Fibroblast of lung (primary cell): ENCODE data around the gene KIF17. TPM values are rescaled to one million over a fixed set of nuclear protein-coding genes. Genes with fewer than 3 reads are reported as not detected.

Experiments used
- DNase-seq, 2 donors: peaks; one replicate each; pipeline versions ENCODE4 v3.0.0 to v3.0.0-alpha.2; 2010; ENCODE audit warnings: low read depth in 2 of 2
- H2AFZ ChIP-seq: 2 replicates; pipeline ENCODE4 v1.5.1; 2012; ENCODE audit warnings: low read length, control low read depth, inconsistent platforms
- H3K27ac ChIP-seq: 2 replicates; pipeline ENCODE4 v1.5.1; 2011; ENCODE audit warnings: low read length, control low read depth; ENCODE audit not compliant: insufficient read depth
- H3K27me3 ChIP-seq: 2 replicates; pipeline ENCODE4 v1.5.1; 2011; ENCODE audit warnings: mild to moderate bottlenecking, low read length; ENCODE audit not compliant: control insufficient read depth, insufficient read depth
- H3K36me3 ChIP-seq: 2 replicates; pipeline ENCODE4 v1.5.1; 2011; ENCODE audit warnings: low read length; ENCODE audit not compliant: control insufficient read depth, insufficient read depth
- H3K4me1 ChIP-seq: 2 replicates; pipeline ENCODE4 v1.5.1; 2011; ENCODE audit warnings: low read length; ENCODE audit not compliant: control insufficient read depth, insufficient read depth; ENCODE audit errors: extremely low read depth
- H3K4me2 ChIP-seq: 2 replicates; pipeline ENCODE4 v1.5.1; 2011; ENCODE audit warnings: low read length, control low read depth; ENCODE audit not compliant: insufficient read depth; ENCODE audit errors: extremely low read depth
- H3K4me3 ChIP-seq, 4 experiments: fragments of 200-600 bp in 1 of 4; sonication (generic) in 1 of 4; replicated peaks in 1 of 4; 2 replicates each; pipeline ENCODE4 v1.5.1; 2011 to 2016; ENCODE audit warnings: low read length in 4 of 4, low read depth in 3 of 4, mild to moderate bottlenecking in 3 of 4, control low read depth in 2 of 4, inconsistent platforms in 1 of 4, mixed read lengths in 1 of 4; ENCODE audit not compliant: insufficient read depth in 1 of 4; ENCODE audit errors: control extremely low read depth in 1 of 4
- H3K79me2 ChIP-seq: 2 replicates; pipeline ENCODE4 v1.5.1; 2012; ENCODE audit warnings: mild to moderate bottlenecking, low read length, inconsistent platforms; ENCODE audit not compliant: control insufficient read depth, insufficient read depth
- H3K9ac ChIP-seq: 2 replicates; pipeline ENCODE4 v1.5.1; 2011; ENCODE audit warnings: mild to moderate bottlenecking, low read length, control low read depth; ENCODE audit not compliant: insufficient read depth
- H3K9me3 ChIP-seq: 2 replicates; pipeline ENCODE4 v1.5.1; 2012; ENCODE audit warnings: low read depth, low read length; ENCODE audit not compliant: control insufficient read depth, insufficient read depth
- H4K20me1 ChIP-seq: 2 replicates; pipeline ENCODE4 v1.5.1; 2011; ENCODE audit warnings: low read length; ENCODE audit not compliant: control insufficient read depth, insufficient read depth; ENCODE audit errors: extremely low read depth
- CTCF ChIP-seq, 2 donors: IDR thresholded peaks in 1 of 2; conservative IDR thresholded peaks in 1 of 2; 1 replicate in 1 of 2; 2 replicates in 1 of 2; pipeline ENCODE4 v1.5.1; 2011 to 2012; ENCODE audit warnings: low read length in 2 of 2, control low read depth in 1 of 2, inconsistent platforms in 1 of 2, low read depth in 1 of 2, mild to moderate bottlenecking in 1 of 2
- EZH2 ChIP-seq: IDR thresholded peaks from 2 replicates; pipeline ENCODE4 v1.5.1; 2012; ENCODE audit warnings: low read length, control low read depth, mild to moderate bottlenecking; ENCODE audit errors: missing control alignments
- polyA plus RNA-seq, 2 donors: library from polyadenylated mRNA; depleted of rRNA in 1 of 2; stranded (reverse) in 1 of 2; unstranded in 1 of 2; fragments of >200 nt; gene quantifications; 2 replicates each; pipeline ENCODE4 v1.2.1, GENCODE V29; 2011 to 2012; ENCODE audit warnings: missing spikeins in 1 of 2
- total RNA-seq: library from RNA; depleted of rRNA; stranded (reverse); fragments of >200 nt; gene quantifications from 2 replicates; pipeline ENCODE4 v1.2.1, GENCODE V29; 2014

The KIF17 gene
- total and polyA plus RNA-seq, 2 donors (not counting 1 experiment from before 2014, with no cell fraction given) = 1.8 to 3.0 TPM

- Histone ChIP-seq H3K4me3 (peak overlapping the region; percentile 79 to 96 (median 86)), H3K9me3 (no peaks in the 10 kb centered on the region), H4K20me1 (no peaks in the 10 kb centered on the region), H3K27me3 (no peaks in the 10 kb centered on the region), H3K79me2 (no peaks in the 10 kb centered on the region), H3K27ac (no peak overlapping the region), H2AFZ (no peak overlapping the region), H3K4me2 (peak overlapping the region; percentile 100), H3K36me3 (peaks cover under 1% of the 10 kb centered on the region), H3K4me1 (peaks cover 4% of the 10 kb centered on the region), H3K9ac (no peak overlapping the region)
- no peak for TF ChIP-seq CTCF (conservative IDR thresholded peaks at IDR 0.05 in 1 of 2, IDR thresholded peaks at IDR 0.05 in 1 of 2; ENCODE audit: low read depth in 1 of 2, low read length in 2 of 2)
- TF ChIP-seq EZH2 = no peak
- peak; percentile 31 to 58 for DNase-seq
These were observed 83.2 kb downstream of the KIF17 start for GRCh38 chr1:20634594-20635084.

- Histone ChIP-seq H2AFZ (peak overlapping the region; percentile 83), H3K4me3 (peak overlapping the region; percentile 79 to 96 (median 86)), H3K4me1 (peaks cover 4% of the 10 kb centered on the region), H3K79me2 (no peaks in the 10 kb centered on the region), H3K9me3 (no peaks in the 10 kb centered on the region), H3K9ac (peak overlapping the region; percentile 79), H3K27me3 (no peaks in the 10 kb centered on the region), H3K27ac (no peak overlapping the region), H4K20me1 (no peaks in the 10 kb centered on the region), H3K36me3 (no peaks in the 10 kb centered on the region), H3K4me2 (peak overlapping the region; percentile 100)
- peak in 1 of 2 donors; percentile 17 for DNase-seq
- TF ChIP-seq EZH2 (no peak), CTCF (conservative IDR thresholded peaks at IDR 0.05 in 1 of 2, IDR thresholded peaks at IDR 0.05 in 1 of 2; ENCODE audit: low read depth in 1 of 2, low read length in 2 of 2) (no peak)
These were observed 83.7 kb downstream of the KIF17 start for GRCh38 chr1:20634065-20634593.

GRCh38 chr1:20633190-20634064, 84.4 kb downstream of the KIF17 start, which contains the start of gene PINK1:
TSS of gene PINK1 (plus strand) at chr1:20633458. CDS start at chr1:20633549, 91 bp downstream.
- Histone ChIP-seq H3K9ac (peak within 1 kb of the TSS; percentile 79), H2AFZ (peak within 1 kb of the TSS; percentile 83), H3K4me3 (peak within 1 kb of the TSS; percentile 79 to 96 (median 86)), H3K36me3 (no peaks in the 10 kb centered on the region), H3K79me2 (no peaks in the 10 kb centered on the region), H3K9me3 (no peaks in the 10 kb centered on the region), H3K27ac (peak within 1 kb of the TSS; percentile 65), H4K20me1 (no peaks in the 10 kb centered on the region), H3K27me3 (no peaks in the 10 kb centered on the region), H3K4me2 (peak within 1 kb of the TSS; percentile 100), H3K4me1 (peaks cover 4% of the 10 kb centered on the region)
- TF ChIP-seq EZH2 (no peak), CTCF (conservative IDR thresholded peaks at IDR 0.05 in 1 of 2, IDR thresholded peaks at IDR 0.05 in 1 of 2; ENCODE audit: low read depth in 1 of 2, low read length in 2 of 2) (peak; percentile 75 to 82)
- DNase-seq = peak; percentile 62 to 66
